Trophoblast cell (in vitro differentiated cells and primary cell): ENCODE results near the gene EIF3A.

Source experiments
- DNase-seq, 2 donors: peaks; one replicate each; pipeline ENCODE4 v3.0.0-alpha.2; 2016
- H2AFZ ChIP-seq: 2 replicates; pipeline ENCODE4 v1.6.1; 2013; ENCODE audit warnings: low read length, moderate library complexity, mild to moderate bottlenecking; ENCODE audit not compliant: insufficient read depth, poor library complexity
- H2AK5ac ChIP-seq: 2 replicates; pipeline ENCODE4 v1.6.1; 2013; ENCODE audit warnings: mild to moderate bottlenecking, low read length
- H2BK120ac ChIP-seq: 2 replicates; pipeline ENCODE4 v1.6.1; 2013; ENCODE audit warnings: low read length, mild to moderate bottlenecking, moderate library complexity; ENCODE audit not compliant: insufficient read depth, poor library complexity
- H2BK12ac ChIP-seq: 2 replicates; pipeline ENCODE4 v1.6.1; 2013; ENCODE audit warnings: mild to moderate bottlenecking, low read length, moderate library complexity
- H2BK5ac ChIP-seq: 2 replicates; pipeline ENCODE4 v1.6.1; 2013; ENCODE audit warnings: low read length, low read depth, moderate library complexity, mild to moderate bottlenecking; ENCODE audit not compliant: poor library complexity
- H3K14ac ChIP-seq: 2 replicates; pipeline ENCODE4 v1.6.1; 2013; ENCODE audit warnings: mild to moderate bottlenecking, low read length
- H3K18ac ChIP-seq: 2 replicates; pipeline ENCODE4 v1.6.1; 2013; ENCODE audit warnings: mild to moderate bottlenecking, low read length
- H3K23ac ChIP-seq: 2 replicates; pipeline ENCODE4 v1.6.1; 2013; ENCODE audit warnings: low read length
- H3K27ac ChIP-seq: 2 replicates; pipeline ENCODE4 v1.5.1; 2013; ENCODE audit warnings: low read depth, mild to moderate bottlenecking, inconsistent platforms, low read length, moderate library complexity
- H3K27me3 ChIP-seq: 2 replicates; pipeline ENCODE4 v1.6.1; 2013; ENCODE audit warnings: inconsistent platforms, mild to moderate bottlenecking, low read length, moderate library complexity; ENCODE audit not compliant: insufficient read depth
- H3K36me3 ChIP-seq, 2 experiments: 1 replicate in 1 of 2; 2 replicates in 1 of 2; pipeline ENCODE4 v1.6.1; 2013; ENCODE audit warnings: low read length in 2 of 2, mild to moderate bottlenecking in 2 of 2, moderate library complexity in 1 of 2; ENCODE audit not compliant: insufficient read depth in 2 of 2, control insufficient read depth in 1 of 2
- H3K4ac ChIP-seq: 2 replicates; pipeline ENCODE4 v1.6.1; 2013; ENCODE audit warnings: low read depth, mild to moderate bottlenecking, low read length, moderate library complexity
- H3K4me1 ChIP-seq, 2 experiments: 1 replicate in 1 of 2; 2 replicates in 1 of 2; pipeline ENCODE4 v1.6.1; 2013; ENCODE audit warnings: low read length in 2 of 2, mild to moderate bottlenecking in 2 of 2, moderate library complexity in 1 of 2; ENCODE audit not compliant: insufficient read depth in 2 of 2, control insufficient read depth in 1 of 2
- H3K4me2 ChIP-seq: 2 replicates; pipeline ENCODE4 v1.6.1; 2013; ENCODE audit warnings: inconsistent platforms, mild to moderate bottlenecking, low read length, moderate library complexity
- H3K4me3 ChIP-seq: 2 replicates; pipeline ENCODE4 v1.5.1; 2013; ENCODE audit warnings: mild to moderate bottlenecking, low read depth, low read length, inconsistent platforms
- H3K79me1 ChIP-seq: one replicate; pipeline ENCODE4 v1.6.1; 2013; ENCODE audit warnings: low read length
- H3K79me2 ChIP-seq: 2 replicates; pipeline ENCODE4 v1.6.1; 2013; ENCODE audit warnings: low read length, mild to moderate bottlenecking; ENCODE audit not compliant: control insufficient read depth, insufficient read depth, poor library complexity
- H3K9ac ChIP-seq: 2 replicates; pipeline ENCODE4 v1.6.1; 2013; ENCODE audit warnings: mild to moderate bottlenecking, low read length
- H3K9me3 ChIP-seq: 2 replicates; pipeline ENCODE4 v1.6.1; 2013; ENCODE audit warnings: low read depth, mild to moderate bottlenecking, control low read depth, inconsistent platforms, low read length; ENCODE audit not compliant: insufficient read depth
- H4K12ac ChIP-seq: 2 replicates; pipeline ENCODE4 v1.6.1; 2013; ENCODE audit warnings: low read depth, mild to moderate bottlenecking, low read length, moderate library complexity
- H4K8ac ChIP-seq: 2 replicates; pipeline ENCODE4 v1.6.1; 2013; ENCODE audit warnings: low read depth, mild to moderate bottlenecking, low read length, moderate library complexity
- H4K91ac ChIP-seq: one replicate; pipeline ENCODE4 v1.6.1; 2013; ENCODE audit warnings: low read depth, mild to moderate bottlenecking, low read length, moderate library complexity
- WGBS: extraction: QIAGEN DNeasy Blood & Tissue Kit; methylation state at CpG from one replicate; pipeline ENCODE4 v1.1.7; 2013; ENCODE audit warnings: missing lambda C conversion rate; ENCODE audit not compliant: insufficient read length, insufficient coverage; ENCODE audit errors: extremely low coverage; 5-methylcytosine and 5-hydroxymethylcytosine counted together

EIF3A gene

GRCh38 chr10:119090968-119091367 lies 10.4 kb upstream of the EIF3A start:
- no peaks in the 10 kb centered on the region for H3K27me3 ChIP-seq
- H2BK5ac ChIP-seq = no peak overlapping the region
- no peak overlapping the region for H4K12ac ChIP-seq
- peaks cover 11 to 16% of the 10 kb centered on the region in 2 experiments for H3K4me1 ChIP-seq
- no peak overlapping the region for H3K23ac ChIP-seq
- H3K36me3 ChIP-seq = no peaks in the 10 kb centered on the region
- H3K79me2 ChIP-seq = no peaks in the 10 kb centered on the region
- no peak overlapping the region for H3K14ac ChIP-seq
- no peak overlapping the region for H3K27ac ChIP-seq
- H3K79me1 ChIP-seq = peaks cover 8% of the 10 kb centered on the region
- no peak overlapping the region for H4K8ac ChIP-seq
- WGBS = no CpG with 5 or more reads among the region's 5 CpGs
- H3K9me3 ChIP-seq = no peaks in the 10 kb centered on the region
- no peak overlapping the region for H4K91ac ChIP-seq
- no peak for DNase-seq
- no peak overlapping the region for H2BK12ac ChIP-seq
- no peak overlapping the region for H2BK120ac ChIP-seq
- H3K4ac ChIP-seq = no peak overlapping the region
- no peak overlapping the region for H2AK5ac ChIP-seq
- H3K4me2 ChIP-seq = no peak overlapping the region
- H3K18ac ChIP-seq = no peak overlapping the region
- H2AFZ ChIP-seq = no peak overlapping the region
- no peak overlapping the region for H3K4me3 ChIP-seq
- no peak overlapping the region for H3K9ac ChIP-seq

GRCh38 chr10:119090026-119090795 lies 9.6 kb upstream of the EIF3A start:
- Histone ChIP-seq H2BK12ac (no peak overlapping the region), H3K4ac (no peak overlapping the region), H3K27me3 (no peaks in the 10 kb centered on the region), H3K4me2 (no peak overlapping the region), H3K79me1 (peaks cover 8% of the 10 kb centered on the region), H3K9me3 (no peaks in the 10 kb centered on the region), H3K4me1 (peaks cover 11 to 15% of the 10 kb centered on the region in 2 experiments), H2AK5ac (no peak overlapping the region), H3K4me3 (no peak overlapping the region), H3K27ac (no peak overlapping the region), H3K18ac (no peak overlapping the region), H3K23ac (no peak overlapping the region), H3K36me3 (no peaks in the 10 kb centered on the region), H3K9ac (no peak overlapping the region), H3K79me2 (no peaks in the 10 kb centered on the region), H4K91ac (no peak overlapping the region), H2AFZ (no peak overlapping the region), H2BK120ac (no peak overlapping the region), H2BK5ac (no peak overlapping the region), H4K12ac (no peak overlapping the region), H4K8ac (no peak overlapping the region), H3K14ac (no peak overlapping the region)
- no peak for DNase-seq
- WGBS = no CpG with 5 or more reads among the region's 13 CpGs

GRCh38 chr10:119087271-119087882 lies 6.8 kb upstream of the EIF3A start:
- H3K27me3 ChIP-seq = no peaks in the 10 kb centered on the region
- no peaks in the 10 kb centered on the region for H3K79me2 ChIP-seq
- no peak overlapping the region for H3K4me2 ChIP-seq
- no peak overlapping the region for H3K9ac ChIP-seq
- H3K23ac ChIP-seq = no peak overlapping the region
- H2AK5ac ChIP-seq = no peak overlapping the region
- no peak for DNase-seq
- no peak overlapping the region for H4K91ac ChIP-seq
- H3K9me3 ChIP-seq = no peaks in the 10 kb centered on the region
- no peak overlapping the region for H3K27ac ChIP-seq
- H3K4ac ChIP-seq = no peak overlapping the region
- no peak overlapping the region for H3K14ac ChIP-seq
- H2BK5ac ChIP-seq = no peak overlapping the region
- H3K4me3 ChIP-seq = no peak overlapping the region
- no peak overlapping the region for H2BK120ac ChIP-seq
- H3K36me3 ChIP-seq = no peaks in the 10 kb centered on the region
- H3K18ac ChIP-seq = no peak overlapping the region
- no CpG with 5 or more reads among the region's 4 CpGs for WGBS
- no peak overlapping the region for H2AFZ ChIP-seq
- H3K4me1 ChIP-seq = peaks cover 0 to 2% of the 10 kb centered on the region in 2 experiments
- H4K8ac ChIP-seq = no peak overlapping the region
- no peak overlapping the region for H4K12ac ChIP-seq
- H2BK12ac ChIP-seq = no peak overlapping the region
- H3K79me1 ChIP-seq = no peaks in the 10 kb centered on the region

GRCh38 chr10:119084896-119085295 lies 4.3 kb upstream of the EIF3A start:
- H2BK120ac ChIP-seq = no peak overlapping the region
- H3K18ac ChIP-seq = no peak overlapping the region
- H3K4me2 ChIP-seq = no peak overlapping the region
- no peaks in the 10 kb centered on the region for H3K9me3 ChIP-seq
- no peak overlapping the region for H4K8ac ChIP-seq
- peaks cover 13% of the 10 kb centered on the region for H3K79me1 ChIP-seq
- H3K27ac ChIP-seq = no peak overlapping the region
- no peak overlapping the region for H2AK5ac ChIP-seq
- no peak overlapping the region for H2AFZ ChIP-seq
- H3K36me3 ChIP-seq = no peaks in the 10 kb centered on the region
- H2BK5ac ChIP-seq = no peak overlapping the region
- no peak overlapping the region for H3K9ac ChIP-seq
- DNase-seq = no peak
- peaks cover 7% of the 10 kb centered on the region for H3K79me2 ChIP-seq
- no peaks in the 10 kb centered on the region for H3K4me1 ChIP-seq
- H2BK12ac ChIP-seq = no peak overlapping the region
- no peak overlapping the region for H3K4ac ChIP-seq
- H4K91ac ChIP-seq = no peak overlapping the region
- WGBS = no CpG with 5 or more reads among the region's 11 CpGs
- no peaks in the 10 kb centered on the region for H3K27me3 ChIP-seq
- no peak overlapping the region for H3K23ac ChIP-seq
- no peak overlapping the region for H3K4me3 ChIP-seq
- H3K14ac ChIP-seq = no peak overlapping the region
- H4K12ac ChIP-seq = no peak overlapping the region
